Suprapubic skin (tissue), 4 donors: ENCODE results near the gene ANTXR2.

Experiments
- CTCF ChIP-seq, 2 donors: fragments of 200-600 bp in 1 of 2; fragments of 450-650 bp in 1 of 2; sonication (generic) in 1 of 2; IDR thresholded peaks; one replicate each; pipeline ENCODE4 v1.5.1; 2016 to 2019; ENCODE audit warnings: antibody characterized with exemption in 2 of 2, mild to moderate bottlenecking in 1 of 2, moderate library complexity in 1 of 2
- POLR2A ChIP-seq, 2 donors: fragments of 450-650 bp; IDR thresholded peaks; one replicate each; pipeline ENCODE4 v1.6.1; 2017; ENCODE audit warnings: antibody characterized with exemption in 2 of 2, mild to moderate bottlenecking in 2 of 2, moderate library complexity in 2 of 2
- POLR2AphosphoS5 ChIP-seq, 3 donors: sonication (generic); formaldehyde crosslinking; IDR thresholded peaks; one replicate each; pipeline ENCODE4 v1.6.1; 2017; ENCODE audit warnings: antibody characterized with exemption in 3 of 3

DNA sequence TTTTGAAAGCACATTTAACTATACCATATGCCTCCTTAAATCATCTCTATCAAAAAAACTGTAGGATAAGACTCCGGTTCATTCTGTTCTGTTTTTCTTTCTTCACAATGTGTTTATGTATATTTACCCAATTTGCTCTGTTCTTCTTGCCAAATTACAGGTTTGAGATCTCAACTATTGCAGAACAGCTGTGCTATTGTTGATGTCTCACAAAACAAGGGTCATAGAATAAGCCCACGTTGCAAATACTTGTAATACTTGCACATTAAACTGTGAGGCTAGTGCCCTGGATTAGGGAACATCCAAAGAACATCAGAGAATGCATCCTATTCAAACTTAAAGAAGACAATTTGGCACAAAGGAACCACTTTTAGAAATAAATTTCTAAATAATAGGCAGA lies 45.4 kb downstream of the ANTXR2 start:
- TF ChIP-seq CTCF (IDR thresholded peaks at IDR 0.05) (no peak), POLR2AphosphoS5 (IDR thresholded peaks at IDR 0.05) (no peak), POLR2A (IDR thresholded peaks at IDR 0.05) (no peak)
